ENCODE results near the gene PTPRZ1. TPM values are rescaled to one million over a fixed set of nuclear protein-coding genes. Genes with fewer than 3 reads are reported as not detected.

Gene PTPRZ1
- total RNA-seq, 2 donors from 2014 or later: 0.35 to 1.2 TPM

DNA sequence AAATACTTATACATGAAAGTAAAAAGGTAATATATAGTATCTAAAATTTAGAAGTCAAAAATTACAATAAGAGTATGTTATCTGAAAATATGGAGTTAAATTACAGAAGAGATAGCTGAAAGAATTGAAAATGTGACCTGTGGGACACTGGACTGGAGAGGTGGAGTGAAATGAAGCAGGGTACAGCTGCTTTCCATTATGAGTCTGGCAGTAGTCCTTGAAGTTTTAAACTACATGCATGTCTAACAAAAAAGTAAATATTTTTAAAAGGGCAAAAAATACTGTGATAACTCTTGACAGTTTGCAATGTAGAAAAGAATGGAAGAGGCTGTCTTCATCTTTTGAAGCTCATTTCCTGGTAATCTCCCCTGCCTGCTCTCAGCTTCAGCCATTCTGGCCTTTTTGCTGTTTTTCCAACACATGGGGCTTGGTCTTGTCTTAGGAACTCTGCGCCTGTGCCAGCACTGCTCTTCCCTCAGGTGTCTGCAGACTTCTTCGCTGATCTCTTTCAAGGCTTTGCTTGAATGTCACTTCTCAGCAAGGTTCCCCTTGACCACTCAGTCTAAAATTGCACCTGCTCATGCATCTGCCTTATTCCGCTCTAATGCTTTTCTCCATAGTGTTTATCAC is 36.9 kb downstream of the PTPRZ1 start:
- H3K4me1 ChIP-seq: no peaks in the 10 kb centered on the region
- H3K27ac ChIP-seq: no peak overlapping the region
- H3K27me3 ChIP-seq: no peaks in the 10 kb centered on the region
- H3K4me3 ChIP-seq: no peak overlapping the region
- H3K36me3 ChIP-seq: no peaks in the 10 kb centered on the region
- H3K9me3 ChIP-seq: no peaks in the 10 kb centered on the region
- no peak for DNase-seq
- intact Hi-C loops (cut with DNase I): no loop called here
- TF ChIP-seq, protein P1, sequence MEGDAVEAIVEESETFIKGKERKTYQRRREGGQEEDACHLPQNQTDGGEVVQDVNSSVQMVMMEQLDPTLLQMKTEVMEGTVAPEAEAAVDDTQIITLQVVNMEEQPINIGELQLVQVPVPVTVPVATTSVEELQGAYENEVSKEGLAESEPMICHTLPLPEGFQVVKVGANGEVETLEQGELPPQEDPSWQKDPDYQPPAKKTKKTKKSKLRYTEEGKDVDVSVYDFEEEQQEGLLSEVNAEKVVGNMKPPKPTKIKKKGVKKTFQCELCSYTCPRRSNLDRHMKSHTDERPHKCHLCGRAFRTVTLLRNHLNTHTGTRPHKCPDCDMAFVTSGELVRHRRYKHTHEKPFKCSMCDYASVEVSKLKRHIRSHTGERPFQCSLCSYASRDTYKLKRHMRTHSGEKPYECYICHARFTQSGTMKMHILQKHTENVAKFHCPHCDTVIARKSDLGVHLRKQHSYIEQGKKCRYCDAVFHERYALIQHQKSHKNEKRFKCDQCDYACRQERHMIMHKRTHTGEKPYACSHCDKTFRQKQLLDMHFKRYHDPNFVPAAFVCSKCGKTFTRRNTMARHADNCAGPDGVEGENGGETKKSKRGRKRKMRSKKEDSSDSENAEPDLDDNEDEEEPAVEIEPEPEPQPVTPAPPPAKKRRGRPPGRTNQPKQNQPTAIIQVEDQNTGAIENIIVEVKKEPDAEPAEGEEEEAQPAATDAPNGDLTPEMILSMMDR (IDR thresholded peaks at IDR 0.05): no peak
- H3K9ac ChIP-seq (ENCODE audit: low read depth in 2 of 2, low read length in 2 of 2): no peak overlapping the region

DNA sequence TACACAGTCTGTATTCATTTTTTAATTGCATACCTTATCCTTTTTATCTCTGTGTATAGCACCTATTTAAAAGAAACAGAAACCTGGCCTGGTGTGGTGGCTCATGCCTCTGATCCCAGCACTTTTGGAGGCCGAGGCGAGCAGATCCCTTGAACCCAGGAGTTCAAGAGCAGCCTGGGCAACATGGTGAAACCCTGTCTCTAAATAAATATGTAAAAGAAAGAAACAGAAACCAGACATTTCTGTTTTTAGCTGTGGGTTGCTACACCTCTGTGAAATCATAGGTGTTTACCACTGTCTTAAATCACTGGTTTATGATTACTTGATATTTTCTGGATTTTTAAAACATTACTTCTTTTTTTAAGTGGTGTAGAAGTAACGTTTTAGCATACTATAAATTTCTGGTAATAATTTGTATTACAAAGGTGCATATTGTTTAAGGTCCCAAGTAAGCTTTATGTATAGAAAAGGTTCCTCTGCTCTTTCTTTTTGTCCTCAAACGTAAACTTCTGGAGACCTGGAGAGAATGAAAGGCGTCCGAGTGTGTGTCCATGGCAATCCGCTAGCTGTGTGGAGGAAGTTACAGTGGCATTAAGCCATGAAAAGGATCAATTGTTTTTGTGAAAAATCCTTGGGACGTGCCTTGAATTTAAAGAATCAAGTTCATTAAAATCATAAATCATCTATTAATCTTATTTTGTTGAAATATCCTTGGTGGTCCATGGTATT is 41.1 kb downstream of the PTPRZ1 start:
- Histone ChIP-seq H3K9me3 (no peaks in the 10 kb centered on the region), H3K4me1 (no peaks in the 10 kb centered on the region), H3K9ac (ENCODE audit: low read depth in 2 of 2, low read length in 2 of 2) (no peak overlapping the region), H3K27ac (no peak overlapping the region), H3K27me3 (no peaks in the 10 kb centered on the region), H3K4me3 (no peak overlapping the region), H3K36me3 (no peaks in the 10 kb centered on the region)
- TF ChIP-seq, protein P1 (IDR thresholded peaks at IDR 0.05): no peak
- intact Hi-C loops (cut with DNase I): no loop called here
- DNase-seq: no peak

DNA sequence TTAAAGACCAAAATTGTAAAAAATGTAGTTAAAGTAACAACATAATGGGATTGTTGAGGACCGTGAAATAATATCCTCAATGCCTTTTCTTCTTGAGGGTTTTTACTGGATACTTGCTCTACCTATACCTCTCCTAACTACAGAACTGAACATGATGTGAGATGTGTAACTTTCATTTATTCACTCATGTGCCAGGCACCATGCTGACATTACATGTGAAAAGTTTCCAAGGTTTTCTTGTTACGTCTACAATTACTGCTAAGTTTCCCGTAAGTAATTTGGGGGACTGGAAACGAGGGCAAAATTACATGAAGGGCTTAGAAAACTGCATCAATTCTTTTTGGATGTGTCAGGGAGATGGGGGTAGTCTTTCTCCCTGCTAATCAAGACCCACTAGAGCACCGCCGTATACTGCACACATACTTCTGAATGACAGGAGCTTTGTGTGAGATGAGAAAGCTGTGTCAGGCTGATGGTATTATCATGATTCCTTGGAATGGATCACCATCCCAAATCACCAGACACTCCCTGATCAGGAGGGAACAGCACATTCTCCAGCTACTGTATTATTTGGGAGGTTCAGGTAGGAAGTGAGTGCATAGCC is 41.8 kb downstream of the PTPRZ1 start:
- no peak overlapping the region for H3K27ac ChIP-seq

DNA sequence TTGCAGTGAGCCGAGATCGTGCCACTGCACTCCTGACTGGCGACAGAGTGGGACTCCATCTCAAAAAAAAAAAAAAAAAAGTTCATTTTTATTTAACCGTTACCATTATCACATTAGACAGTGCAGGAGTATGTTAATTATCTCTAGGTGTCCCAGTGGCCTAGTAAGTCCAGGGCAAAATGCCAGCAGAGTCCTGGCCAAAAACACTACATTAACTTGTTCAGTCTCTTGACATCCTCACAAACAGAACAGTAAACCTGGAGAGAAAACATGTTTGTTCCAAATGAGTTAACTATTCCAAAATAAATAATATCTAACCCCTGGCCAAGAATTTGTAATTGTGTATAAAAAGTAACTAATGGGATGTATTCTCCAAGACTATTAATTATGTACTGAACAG is 43.2 kb downstream of the PTPRZ1 start:
- no peaks in the 10 kb centered on the region for H3K4me1 ChIP-seq
- no peaks in the 10 kb centered on the region for H3K9me3 ChIP-seq
- no peak overlapping the region for H3K27ac ChIP-seq
- no peak for DNase-seq
- no peaks in the 10 kb centered on the region for H3K36me3 ChIP-seq
- intact Hi-C loops (cut with DNase I): no loop called here
- H3K9ac ChIP-seq (ENCODE audit: low read depth in 2 of 2, low read length in 2 of 2): no peak overlapping the region
- no peak overlapping the region for H3K4me3 ChIP-seq
- TF ChIP-seq, protein P1 (IDR thresholded peaks at IDR 0.05): no peak
- H3K27me3 ChIP-seq: no peaks in the 10 kb centered on the region

More for the DNA sequence above, 41.8 kb downstream of the PTPRZ1 start:
- no peaks in the 10 kb centered on the region for H3K36me3 ChIP-seq
- no peak overlapping the region for H3K9ac ChIP-seq (ENCODE audit: low read depth in 2 of 2, low read length in 2 of 2)
- H3K27me3 ChIP-seq: no peaks in the 10 kb centered on the region
- DNase-seq: no peak
- no peaks in the 10 kb centered on the region for H3K4me1 ChIP-seq
- intact Hi-C loops (cut with DNase I): no loop called here
- no peaks in the 10 kb centered on the region for H3K9me3 ChIP-seq
- H3K4me3 ChIP-seq: no peak overlapping the region
- TF ChIP-seq, protein P1 (IDR thresholded peaks at IDR 0.05): no peak

DNA sequence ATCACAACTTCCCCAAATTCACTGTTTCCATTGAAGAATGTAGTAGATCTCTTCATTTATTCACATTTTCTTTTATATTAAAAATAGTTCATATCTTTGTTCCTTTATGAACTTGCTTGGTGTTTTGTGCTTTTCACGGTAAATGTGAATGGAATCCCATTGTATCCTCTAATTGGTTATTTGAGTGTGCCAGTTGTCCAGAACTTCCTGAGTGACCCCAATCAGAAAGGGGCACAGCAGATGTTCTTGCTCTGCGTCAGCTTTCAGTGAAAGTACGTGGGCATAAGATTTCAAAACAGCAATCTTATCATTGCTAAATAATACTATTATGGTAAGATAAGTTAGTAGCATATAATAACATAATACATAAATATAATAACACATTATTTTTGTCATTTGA is 47.0 kb downstream of the PTPRZ1 start:
- no peak overlapping the region for H3K4me3 ChIP-seq
- intact Hi-C loops (cut with DNase I): no loop called here
- TF ChIP-seq, protein P1 (IDR thresholded peaks at IDR 0.05): no peak
- no peak overlapping the region for H3K9ac ChIP-seq (ENCODE audit: low read depth in 2 of 2, low read length in 2 of 2)
- DNase-seq: no peak
- H3K9me3 ChIP-seq: no peaks in the 10 kb centered on the region
- no peak overlapping the region for H3K27ac ChIP-seq
- no peaks in the 10 kb centered on the region for H3K27me3 ChIP-seq
- H3K4me1 ChIP-seq: no peaks in the 10 kb centered on the region
- H3K36me3 ChIP-seq: no peaks in the 10 kb centered on the region
